GM19397 (cell line): ENCODE measurements around the gene PCBP3.
"Not testable (repeated sequence)": the region's sequence is repeated elsewhere in the genome, so short reads cannot be mapped to it uniquely, and the experiment has no call there.

Experiments
- ATAC-seq: cut with Tn5 transposase; IDR thresholded peaks from one replicate; pipeline ENCODE4 v1.9.1; 2021; ENCODE audit warnings: mild to moderate bottlenecking, moderate library complexity; ENCODE audit not compliant: unreplicated experiment

The PCBP3 gene

DNA sequence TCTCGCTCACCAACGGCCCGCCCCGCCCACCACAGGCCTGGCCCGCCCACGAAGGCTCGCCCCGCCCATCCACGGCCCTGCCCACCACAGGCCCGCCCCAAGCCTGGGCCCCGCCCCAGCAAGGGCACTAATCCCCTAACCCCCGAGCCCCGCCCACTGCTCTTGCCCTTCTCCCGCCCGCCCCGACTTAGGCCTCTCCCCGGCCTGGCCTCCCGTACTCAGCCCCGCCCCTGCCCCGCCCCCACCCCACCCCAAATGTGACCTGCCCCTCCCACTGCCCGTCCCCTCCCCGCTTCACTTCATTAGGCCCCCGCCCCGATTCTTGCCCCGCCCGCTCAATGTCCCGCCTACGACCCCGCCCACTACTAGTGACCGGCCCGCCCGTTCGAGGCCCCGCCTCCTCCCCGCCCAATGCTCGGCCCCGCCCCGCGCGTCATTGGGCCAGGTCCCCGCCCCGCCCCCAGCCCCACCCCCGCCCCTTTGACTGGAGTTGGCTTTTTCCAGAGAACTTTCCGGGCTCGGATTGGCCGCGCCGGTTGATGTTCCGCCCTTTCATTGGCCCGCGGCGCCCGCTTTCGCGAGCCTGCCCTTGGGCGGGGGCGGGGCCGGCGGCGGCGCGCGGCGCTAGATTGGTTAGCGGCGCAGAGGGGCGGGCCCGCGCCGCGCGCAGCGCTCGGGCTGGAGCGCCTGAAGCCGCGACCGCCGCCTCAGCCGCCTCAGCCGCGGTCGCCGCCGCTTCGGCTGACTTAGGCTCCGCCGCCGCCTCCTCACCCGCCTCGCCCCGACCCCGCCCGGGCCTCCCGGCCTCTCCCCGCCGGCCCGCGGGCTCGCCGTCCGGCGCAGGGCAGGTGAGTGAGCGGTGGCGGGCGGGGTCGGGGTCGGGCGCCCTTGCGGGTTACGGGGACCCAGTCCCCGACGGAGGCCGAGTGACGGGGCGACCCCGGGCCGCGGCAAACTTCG, at the start of gene PCBP3:
Gene PCBP3, plus strand, starts transcription at position 705 of the 960 bp plus-strand sequence. CDS start 206,361 bp downstream, outside the sequence.
- ATAC-seq = peak; percentile 71

DNA sequence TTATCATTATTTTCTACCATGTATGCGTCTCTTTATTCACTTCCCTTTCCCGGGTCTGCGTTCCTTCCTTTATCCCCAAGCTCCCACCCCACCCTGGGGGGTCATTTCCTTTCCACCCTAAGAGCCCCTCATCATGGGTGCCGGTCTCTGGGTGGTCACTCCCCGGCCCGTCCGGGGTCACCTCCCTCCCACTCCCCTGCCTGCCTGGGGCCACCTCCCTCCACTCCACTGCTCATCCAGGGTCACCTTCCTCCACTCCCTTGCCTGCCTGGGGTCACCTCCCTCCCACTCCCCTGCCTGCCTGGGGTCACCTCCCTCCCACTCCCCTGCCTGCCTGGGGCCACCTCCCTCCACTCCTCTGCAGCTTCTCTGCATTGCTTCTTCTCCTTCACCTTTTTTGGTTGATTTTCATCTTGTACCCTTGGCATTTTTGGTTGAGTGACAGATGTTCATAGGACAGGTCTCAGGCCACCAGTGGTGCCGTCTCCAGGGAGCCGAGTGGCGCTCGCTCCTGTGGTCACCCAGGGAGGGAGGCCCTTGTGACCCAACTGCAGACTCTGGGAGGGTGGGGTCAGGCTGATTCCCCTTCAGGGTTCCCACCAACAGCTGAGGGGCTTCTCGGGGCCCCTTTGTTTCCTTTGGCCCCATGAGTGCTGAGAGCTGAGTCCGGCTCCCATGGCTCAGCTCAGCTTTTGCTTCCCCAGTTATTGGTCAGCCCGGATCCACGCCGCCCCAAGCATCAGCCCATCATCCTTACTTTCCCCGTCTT, 48.6 kb upstream of the PCBP3 start:
- ATAC-seq = no peak

DNA sequence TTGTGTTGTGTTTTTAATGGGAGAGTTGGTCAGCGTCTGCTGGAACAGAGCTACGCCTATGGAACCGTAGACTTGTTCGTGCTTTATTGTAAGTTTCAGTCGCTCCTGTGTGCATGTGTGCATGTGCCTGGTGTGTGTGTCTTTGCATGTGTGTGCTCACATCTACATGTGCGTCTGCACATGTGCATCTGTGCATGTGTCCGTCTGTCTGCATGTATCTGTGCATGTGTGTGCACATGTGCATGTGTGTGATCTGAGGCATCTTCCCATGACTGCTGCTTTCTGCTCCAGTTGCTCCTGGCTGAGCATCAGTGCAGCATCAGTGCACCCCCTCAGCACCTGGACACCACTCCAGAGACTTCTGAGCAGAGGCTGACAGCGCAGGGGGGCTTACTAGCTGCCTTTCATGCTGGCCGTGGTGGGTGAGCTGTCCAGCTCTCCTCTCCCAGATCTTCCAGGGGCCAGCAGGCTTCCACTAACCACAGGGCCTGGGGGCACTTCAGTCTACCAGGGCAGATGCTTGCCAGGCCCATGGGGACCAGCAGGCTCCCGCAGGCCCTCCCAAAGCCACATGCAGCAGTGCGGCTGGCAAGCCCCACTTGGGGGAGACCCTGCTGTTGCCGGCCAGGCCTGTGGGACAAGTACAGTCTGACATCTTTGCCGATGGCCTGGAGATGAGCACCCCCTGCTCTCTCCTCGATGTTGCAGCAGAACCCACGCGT, 47.8 kb upstream of the PCBP3 start:
- no peak for ATAC-seq

DNA sequence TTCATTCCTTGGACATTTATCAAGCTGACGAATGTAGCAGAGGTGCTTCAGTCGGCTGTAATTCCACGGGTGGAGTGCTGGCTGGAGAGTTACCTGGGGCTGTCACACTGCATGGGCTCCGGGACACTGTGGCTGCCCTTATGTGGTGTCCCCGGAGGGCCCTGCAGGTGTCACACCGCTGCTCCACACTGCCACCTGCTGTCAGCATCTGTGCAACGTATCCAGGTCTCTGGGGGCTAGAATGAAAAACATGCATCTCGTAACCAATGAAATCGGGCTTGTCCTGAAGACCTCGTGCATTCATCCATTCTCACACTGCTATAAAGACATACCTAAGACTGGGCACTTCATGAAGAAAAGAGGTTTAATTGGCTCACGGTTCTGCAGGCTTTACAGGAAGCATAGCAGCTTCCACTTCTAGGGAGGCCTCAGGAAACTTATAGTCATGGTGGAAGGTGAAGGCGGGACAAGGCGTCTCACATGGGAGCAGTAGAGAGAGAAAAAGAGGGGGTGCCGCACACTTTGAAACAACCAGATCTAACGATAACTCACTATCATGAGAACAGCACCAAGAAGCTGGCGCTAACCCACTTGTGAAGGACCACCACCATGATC, 46.7 kb upstream of the PCBP3 start:
- no peak for ATAC-seq

DNA sequence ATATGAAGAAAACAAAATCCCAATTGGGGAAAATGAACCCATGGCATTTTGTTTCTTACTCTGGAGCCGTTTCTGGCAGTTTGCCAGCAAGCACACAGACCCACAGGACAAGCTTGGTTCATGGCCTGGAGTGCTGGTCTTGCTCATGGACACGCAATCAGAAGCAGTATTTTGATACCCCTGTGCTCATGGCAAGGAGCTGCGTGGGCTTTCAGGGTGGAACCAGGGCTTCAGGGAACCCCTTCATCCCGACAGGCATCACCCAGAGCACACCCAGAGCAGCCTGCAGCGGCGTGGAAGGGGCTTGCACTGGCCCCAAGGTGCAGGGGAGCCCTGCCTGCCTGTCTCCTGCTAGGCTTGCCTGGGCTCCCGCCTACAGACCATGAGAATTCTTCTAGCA, 45.4 kb upstream of the PCBP3 start:
- no peak for ATAC-seq

DNA sequence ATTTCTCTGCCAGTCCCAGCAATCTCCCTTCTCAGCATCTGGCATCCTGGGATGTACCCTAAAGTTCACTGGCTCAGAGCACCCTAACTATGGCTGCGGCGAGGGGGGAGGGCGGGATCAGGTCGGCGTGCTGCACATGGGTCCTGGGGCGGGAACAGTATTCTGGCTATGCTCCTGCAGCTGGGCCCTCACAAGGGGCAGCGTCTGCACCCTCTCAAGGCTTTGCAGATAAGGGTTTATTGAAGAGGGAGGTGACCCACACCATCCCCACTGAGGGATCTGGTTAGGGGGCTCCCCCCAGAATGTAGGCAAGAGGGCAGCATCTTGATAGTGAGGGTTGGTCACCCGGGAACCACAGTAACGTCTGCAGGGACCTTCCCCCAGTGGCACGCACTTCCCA, 44.9 kb upstream of the PCBP3 start:
- ATAC-seq = no peak

DNA sequence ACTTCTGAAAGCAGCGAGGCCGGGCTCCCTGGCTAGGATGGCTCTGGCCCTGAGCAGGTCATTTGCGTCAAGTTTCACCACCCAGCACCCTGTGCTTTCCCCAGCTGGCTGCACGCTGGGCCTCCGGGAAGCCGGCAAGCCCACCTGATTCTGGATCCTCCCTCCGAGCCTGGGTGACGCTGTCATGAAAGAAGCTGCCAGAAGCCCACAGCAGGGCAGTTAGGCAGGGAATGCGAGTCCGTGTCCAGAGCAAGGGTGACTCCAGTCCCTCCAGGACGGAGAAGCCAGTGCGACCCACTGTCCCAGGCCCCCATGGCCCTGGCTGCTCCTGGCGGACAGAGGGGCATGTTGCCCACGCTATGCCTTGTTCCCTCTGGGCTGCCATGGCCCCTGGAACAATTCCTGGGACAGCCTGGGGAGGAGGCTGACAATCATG, 44.4 kb upstream of the PCBP3 start:
- no peak for ATAC-seq

DNA sequence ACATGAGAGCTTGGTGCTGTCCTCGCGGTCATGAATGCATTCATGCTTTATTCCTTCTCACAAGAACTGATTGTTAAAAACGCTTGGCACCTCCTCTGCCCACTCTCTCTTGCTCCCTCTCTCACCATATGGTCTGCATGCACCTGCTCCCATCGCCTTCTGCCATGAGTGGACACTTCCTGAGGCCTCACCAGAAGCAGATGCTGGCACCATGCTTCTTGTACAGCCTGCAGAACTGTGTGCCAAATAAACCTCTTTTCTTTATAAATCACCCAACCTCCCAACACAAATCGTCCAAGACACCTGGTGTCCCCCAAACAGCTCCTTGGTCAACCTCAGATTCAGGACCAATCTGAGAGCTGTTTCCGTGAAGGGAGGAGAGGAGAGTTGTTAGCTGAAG, 43.3 kb upstream of the PCBP3 start:
- no peak for ATAC-seq

DNA sequence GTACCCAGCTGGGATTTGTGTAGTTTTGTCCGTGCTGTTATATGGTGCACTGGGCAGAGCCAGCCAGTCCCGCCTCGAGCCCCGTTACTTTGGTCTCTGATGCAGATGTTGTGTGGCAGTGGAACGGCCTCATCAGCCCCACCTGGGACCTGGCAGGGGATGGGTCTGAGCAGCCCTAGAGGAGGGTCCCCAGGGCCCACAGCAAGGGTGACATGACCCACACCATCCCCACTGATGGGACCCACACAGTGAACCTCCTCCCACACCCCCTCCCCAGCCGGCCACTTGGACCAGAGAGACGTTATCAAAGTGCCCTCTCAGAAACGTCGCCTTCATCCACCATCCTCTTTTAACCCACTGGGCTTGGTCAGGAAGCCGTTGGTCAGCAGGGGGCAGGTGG, 42.0 kb upstream of the PCBP3 start:
- ATAC-seq = no peak

DNA sequence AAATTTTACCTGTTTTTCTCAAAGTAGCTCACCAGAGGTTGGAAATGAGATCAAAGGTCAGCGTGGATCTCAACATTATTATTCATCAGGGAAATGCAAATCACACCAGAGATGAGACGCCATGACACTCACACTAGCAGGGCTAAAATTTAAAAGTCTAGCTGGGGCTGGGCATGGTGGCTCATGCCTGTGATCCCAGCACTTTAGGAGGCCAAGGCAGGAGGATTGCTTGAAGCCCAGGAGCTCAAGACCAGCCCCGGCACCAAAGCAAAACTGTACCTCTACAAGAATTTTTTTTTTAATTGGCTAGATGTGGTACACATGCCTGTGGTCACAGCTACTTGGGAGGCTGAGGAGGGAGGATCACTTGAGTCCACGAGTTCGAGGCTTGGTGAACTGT, 41.4 kb upstream of the PCBP3 start:
- ATAC-seq = no peak

DNA sequence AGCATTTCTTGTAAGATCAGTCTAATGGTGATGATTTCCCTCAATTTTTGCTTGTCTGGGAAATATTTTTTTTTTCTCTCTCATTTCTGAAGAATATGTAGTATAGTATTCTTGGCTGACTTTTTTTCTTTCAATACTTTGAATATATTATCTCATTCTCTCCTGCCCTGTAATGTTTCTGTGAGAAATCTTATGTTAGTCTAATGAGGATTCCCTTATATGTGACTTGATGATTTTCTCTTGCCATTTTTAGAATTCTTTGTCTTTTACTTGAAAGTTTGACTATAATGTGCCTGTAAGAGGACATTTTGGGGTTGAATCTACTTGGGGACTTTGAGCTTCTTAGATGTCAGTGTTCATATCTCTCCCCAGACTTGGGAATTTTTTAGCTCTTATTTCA, 40.0 kb upstream of the PCBP3 start:
- no peak for ATAC-seq

DNA sequence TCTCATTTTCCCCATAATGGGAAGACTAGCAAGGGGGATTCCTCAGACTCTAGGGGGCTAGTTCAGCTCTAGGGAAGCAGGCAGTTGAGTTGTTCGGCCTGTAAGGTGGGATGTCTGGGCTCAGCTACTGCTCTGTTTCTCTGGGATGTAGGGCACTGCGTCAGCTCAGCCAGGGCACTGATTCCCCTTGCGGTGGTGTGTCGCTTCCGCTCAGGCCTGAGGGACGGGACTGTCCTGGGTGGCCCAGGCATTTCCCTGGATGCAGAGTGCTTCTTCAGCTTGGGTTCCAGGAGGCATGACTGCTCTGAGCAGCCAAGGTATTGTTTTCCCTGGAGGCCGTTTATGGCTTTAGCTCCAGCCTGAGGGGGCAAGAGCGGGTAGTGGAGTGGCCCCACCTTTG, 38.8 kb upstream of the PCBP3 start:
- not testable (repeated sequence) for ATAC-seq

DNA sequence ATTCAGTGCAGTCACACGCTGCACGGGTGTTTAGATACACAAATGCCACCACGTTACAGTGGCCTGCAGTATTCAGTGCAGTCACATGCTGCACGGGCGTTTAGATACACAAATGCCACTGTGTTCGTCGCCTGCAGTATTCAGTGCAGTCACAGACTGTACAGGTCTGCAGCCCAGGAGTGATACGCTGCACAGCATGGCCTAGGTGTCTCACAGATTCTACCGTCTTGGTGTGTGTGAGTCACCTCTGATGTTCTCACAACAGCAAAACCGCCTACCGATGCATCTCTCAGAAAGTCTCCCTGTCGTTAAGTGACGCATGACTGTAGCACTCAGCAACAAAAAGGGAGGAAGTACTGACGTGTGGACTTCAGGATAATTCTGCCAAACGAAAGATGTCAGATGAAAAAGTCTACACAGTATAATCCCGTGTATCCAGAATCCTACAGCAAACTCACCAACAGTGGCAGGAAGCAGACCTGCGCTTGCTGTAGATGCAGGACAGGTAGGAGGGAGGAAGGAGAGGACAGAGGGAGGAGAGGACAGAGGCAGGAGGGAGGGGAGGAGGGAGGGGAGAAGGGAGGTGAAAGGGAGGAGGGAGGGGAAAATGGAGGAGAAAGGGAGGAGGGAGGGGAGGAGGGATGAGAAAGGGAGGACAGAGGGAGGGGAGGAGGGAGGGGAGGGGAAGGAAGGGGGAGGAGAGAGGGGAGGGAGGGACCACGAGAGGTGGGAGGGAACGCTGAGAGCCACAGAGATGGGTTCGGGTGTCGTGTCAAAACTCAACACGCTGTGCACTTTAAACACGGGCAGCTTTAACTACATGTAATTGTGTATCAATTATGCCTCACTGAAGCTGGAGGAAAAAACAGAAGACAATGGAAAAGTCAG, 36.3 kb upstream of the PCBP3 start:
- ATAC-seq = no peak

DNA sequence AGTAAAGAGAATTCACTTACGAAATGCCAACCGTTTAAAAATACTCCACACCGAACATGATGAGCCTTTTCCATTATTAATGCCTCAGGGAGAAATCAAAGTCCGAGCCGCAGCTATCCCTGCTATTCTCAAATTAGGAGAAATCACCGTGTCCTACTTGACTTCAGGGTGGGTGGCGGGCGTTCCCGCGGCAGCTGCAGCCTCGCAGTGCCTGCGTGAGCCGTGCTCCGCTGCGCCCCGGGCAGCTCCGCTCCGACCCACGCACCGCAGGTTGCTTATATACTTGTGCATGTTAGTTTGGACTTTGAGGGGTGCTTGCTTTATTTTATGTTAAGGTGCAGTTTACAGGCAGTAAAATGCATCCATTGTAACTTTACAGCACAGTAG, 35.6 kb upstream of the PCBP3 start:
- no peak for ATAC-seq

DNA sequence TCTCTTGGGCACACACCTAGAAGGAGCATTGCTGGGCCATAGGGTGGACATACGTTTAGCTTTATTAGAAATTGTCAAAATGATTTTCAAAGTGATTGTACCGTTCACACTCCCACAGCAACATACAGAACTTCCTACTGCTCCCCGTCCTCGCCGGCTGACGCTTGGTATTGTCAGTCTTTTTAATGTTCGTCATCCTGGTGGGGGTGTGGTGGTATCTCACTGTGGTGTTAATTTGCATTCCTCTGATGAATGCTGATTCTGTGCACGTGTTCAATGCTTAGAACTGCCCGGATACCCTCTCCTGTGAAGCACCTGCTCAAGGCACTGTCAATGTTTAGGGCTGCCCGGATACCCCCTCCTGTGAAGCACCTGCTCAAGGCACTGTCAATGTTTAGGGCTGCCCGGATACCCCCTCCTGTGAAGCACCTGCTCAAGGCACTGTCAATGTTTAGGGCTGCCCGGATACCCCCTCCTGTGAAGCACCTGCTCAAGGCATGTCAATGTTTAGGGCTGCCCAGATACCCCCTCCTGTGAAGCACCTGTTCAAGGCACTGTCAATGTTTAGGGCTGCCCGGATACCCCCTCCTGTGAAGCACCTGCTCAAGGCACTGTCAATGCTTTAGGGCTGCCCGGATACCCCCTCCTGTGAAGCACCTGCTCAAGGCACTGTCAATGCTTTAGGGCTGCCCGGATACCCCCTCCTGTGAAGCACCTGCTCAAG, 34.6 kb upstream of the PCBP3 start:
- not testable (repeated sequence) for ATAC-seq

DNA sequence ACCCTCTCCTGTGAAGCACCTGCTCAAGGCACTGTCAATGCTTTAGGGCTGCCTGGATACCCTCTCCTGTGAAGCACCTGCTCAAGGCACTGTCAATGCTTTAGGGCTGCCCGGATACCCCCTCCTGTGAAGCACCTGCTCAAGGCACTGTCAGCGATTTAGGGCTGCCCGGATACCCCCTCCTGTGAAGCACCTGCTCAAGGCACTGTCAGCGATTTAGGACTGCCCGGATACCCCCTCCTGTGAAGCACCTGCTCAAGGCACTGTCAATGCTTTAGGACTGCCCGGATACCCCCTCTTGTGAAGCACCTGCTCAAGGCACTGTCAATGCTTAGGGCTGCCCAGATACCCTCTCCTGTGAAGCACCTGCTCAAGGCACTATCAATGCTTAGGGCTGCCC, 33.9 kb upstream of the PCBP3 start:
- ATAC-seq = not testable (repeated sequence)

DNA sequence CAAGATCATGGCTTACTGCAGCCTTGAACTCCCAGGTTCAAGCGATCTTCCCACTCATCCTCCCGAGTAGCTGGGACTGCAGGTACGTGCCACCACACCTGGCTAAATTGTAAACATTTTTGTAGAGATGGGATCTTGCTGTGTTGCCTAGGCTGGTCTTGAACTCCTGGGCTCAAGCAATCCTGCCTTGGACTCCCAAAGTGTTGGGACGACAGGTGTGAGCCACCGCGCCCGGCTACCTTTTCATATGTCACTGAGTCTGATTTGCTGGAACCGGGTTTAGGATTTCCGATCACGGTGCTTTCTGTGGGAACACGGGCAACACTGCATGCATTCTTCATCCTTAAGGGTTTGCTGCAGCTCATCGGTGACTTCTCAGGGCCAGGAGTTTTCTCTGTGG, 32.2 kb upstream of the PCBP3 start:
- ATAC-seq = no peak

DNA sequence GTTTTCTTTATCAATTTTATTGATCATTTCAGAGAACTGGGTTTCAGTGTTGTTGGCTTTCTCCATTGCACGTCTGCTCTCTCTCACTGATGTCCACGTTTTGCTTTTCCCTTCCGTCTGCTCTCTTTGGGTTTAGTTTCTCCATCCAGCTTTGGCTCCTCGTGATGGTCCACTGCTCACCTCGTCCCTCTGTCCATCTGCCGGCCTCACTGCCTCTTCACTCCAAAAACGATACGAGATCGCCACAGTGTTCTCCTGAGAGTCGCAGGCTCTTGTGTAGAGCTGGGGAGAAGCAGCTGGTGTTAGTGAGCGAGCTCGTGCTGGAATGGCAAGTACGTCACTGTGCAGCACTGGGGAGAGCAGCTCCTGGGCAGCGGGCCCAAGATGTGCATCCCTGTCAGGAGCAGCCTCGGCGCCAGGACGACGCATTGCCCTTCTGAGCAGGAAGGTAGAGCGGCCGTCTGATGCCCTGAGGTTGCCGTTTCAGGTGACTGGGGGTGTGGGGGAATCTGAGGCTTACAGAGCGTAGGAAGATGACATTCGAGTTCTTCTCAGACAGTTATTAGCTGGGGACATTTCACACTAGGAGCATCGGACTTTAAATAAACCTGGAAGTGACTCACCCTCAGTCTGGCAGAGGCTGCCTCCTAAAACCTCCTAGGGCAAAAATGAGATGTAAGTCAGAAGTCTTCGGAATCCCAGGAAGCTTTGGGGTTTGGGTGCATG, 31.4 kb upstream of the PCBP3 start:
- no peak for ATAC-seq

DNA sequence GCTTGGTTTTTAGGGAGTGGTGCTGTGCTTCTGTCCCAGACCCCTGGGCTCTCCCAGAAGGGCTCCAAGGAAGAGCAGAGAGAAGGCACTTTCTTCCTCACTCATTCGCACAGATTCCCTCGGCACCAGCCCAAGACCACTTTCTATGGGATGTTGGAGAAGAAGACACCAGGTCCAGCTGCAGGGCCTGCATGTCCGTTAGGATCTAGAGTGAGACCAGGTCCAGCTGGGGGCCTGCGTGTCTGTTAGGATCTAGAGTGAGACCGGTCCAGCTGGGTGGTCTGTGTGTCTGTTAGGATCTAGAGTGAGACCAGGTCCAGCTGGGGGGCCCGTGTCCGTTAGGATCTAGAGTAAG, 30.9 kb upstream of the PCBP3 start:
- not testable (repeated sequence) for ATAC-seq
